Activated CD4-positive, alpha-beta T cell treated with anti-CD3 and anti-CD28 coated beads, Interleukin-2, amount 50 U/mL, for 24 hours (primary cell): Measurements from ENCODE around the gene AIFM1.

Experiments
- DNase-seq, 2 donors: peaks; one replicate each; pipeline ENCODE4 v3.0.0-alpha.2; 2020; ENCODE audit warnings: low read depth in 1 of 2, low spot score in 1 of 2

The AIFM1 gene

GRCh38 chrX:130170752-130171445, 5.3 kb upstream of the AIFM1 start:
- DNase-seq, result peak in 1 of 2 donors; percentile 36

- DNase-seq, result no peak
Observed at GRCh38 chrX:130167040-130167439, 1.4 kb upstream of the AIFM1 start.

GRCh38 chrX:130166503-130166777, 799 bp upstream of the AIFM1 start:
- no peak for DNase-seq

- no peak for DNase-seq
Observed at GRCh38 chrX:130165181-130165702, 399 bp downstream of the AIFM1 start.

- DNase-seq, result no peak
Observed at GRCh38 chrX:130163398-130163797, 2.2 kb downstream of the AIFM1 start.

GRCh38 chrX:130162094-130162735, 3.4 kb downstream of the AIFM1 start:
- DNase-seq, result no peak

- no peak for DNase-seq
Observed at GRCh38 chrX:130159776-130160175, 5.9 kb downstream of the AIFM1 start.

GRCh38 chrX:130158311-130158710, 7.3 kb downstream of the AIFM1 start:
- no peak for DNase-seq

- DNase-seq, result no peak
Observed at GRCh38 chrX:130155564-130155963, 10.1 kb downstream of the AIFM1 start.

- no peak for DNase-seq
Observed at GRCh38 chrX:130147631-130148030, 18.0 kb downstream of the AIFM1 start.

- DNase-seq, result no peak
Observed at GRCh38 chrX:130145123-130145522, 20.5 kb downstream of the AIFM1 start.

- DNase-seq, result no peak
Observed at GRCh38 chrX:130144509-130144908, 21.1 kb downstream of the AIFM1 start.

GRCh38 chrX:130139474-130140201, 26.0 kb downstream of the AIFM1 start:
- no peak for DNase-seq

GRCh38 chrX:130136961-130137360, 28.7 kb downstream of the AIFM1 start:
- DNase-seq, result no peak

GRCh38 chrX:130136496-130136895, 29.1 kb downstream of the AIFM1 start:
- no peak for DNase-seq

- DNase-seq, result no peak
Observed at GRCh38 chrX:130130990-130131389, 34.7 kb downstream of the AIFM1 start.

- no peak for DNase-seq
Observed at GRCh38 chrX:130125091-130125874, 40.4 kb downstream of the AIFM1 start.

GRCh38 chrX:130124577-130124976, 41.1 kb downstream of the AIFM1 start:
- no peak for DNase-seq

GRCh38 chrX:130121505-130121800, 44.2 kb downstream of the AIFM1 start:
- no peak for DNase-seq

- DNase-seq, result peak; percentile 49
Observed at GRCh38 chrX:130120746-130121504, 44.7 kb downstream of the AIFM1 start.

- no peak for DNase-seq
Observed at GRCh38 chrX:130120321-130120731, 45.3 kb downstream of the AIFM1 start.
